Transverse colon (tissue), 4 donors: Measurements from ENCODE around the gene USP6NL.

Source experiments
- EP300 ChIP-seq: sonication (generic); formaldehyde crosslinking; IDR thresholded peaks from one replicate; pipeline ENCODE4 v1.6.1; 2017; ENCODE audit warnings: antibody characterized with exemption, low read depth
- POLR2A ChIP-seq: fragments of 450-650 bp; IDR thresholded peaks from one replicate; pipeline ENCODE4 v1.6.1; 2016; ENCODE audit warnings: antibody characterized with exemption, mild to moderate bottlenecking, moderate library complexity
- POLR2AphosphoS5 ChIP-seq, 3 donors: sonication (generic); formaldehyde crosslinking; IDR thresholded peaks; one replicate each; pipeline ENCODE4 v1.6.1; 2016; ENCODE audit warnings: antibody characterized with exemption in 3 of 3
- TF ChIP-seq, protein P1 (sequence below), 5 experiments: fragments of 200-600 bp in 3 of 5; fragments of 450-650 bp in 2 of 5; sonication (generic) in 3 of 5; IDR thresholded peaks; 1 replicate in 2 of 5; 2 replicates in 3 of 5; pipeline ENCODE4 v1.5.1; 2016 to 2017; ENCODE audit warnings: antibody characterized with exemption in 5 of 5, inconsistent platforms in 3 of 5, mild to moderate bottlenecking in 2 of 5, moderate library complexity in 1 of 5

DNA sequence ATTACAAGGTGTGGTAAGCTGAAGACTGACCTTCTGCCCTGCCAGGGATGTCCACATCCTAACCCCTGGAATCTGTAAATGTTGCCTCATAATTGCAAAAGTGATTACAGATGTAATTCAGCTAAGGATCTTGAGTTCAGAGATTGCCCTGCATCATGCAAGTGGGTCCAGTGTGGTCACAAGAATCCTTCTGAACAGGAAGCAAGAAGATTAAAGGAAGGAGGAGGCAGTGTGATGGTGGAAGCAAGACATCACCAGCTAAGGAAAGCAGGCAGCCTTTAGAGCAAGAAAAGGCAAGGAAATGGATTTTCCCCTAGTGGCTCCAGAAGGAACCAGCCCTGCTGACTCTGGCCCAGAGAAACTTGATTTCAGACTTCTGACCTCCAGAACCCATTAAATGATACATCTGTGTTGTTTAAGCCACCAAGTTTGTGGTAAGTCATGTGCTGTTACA lies 78.1 kb downstream of the USP6NL start:
- TF ChIP-seq, protein P1, sequence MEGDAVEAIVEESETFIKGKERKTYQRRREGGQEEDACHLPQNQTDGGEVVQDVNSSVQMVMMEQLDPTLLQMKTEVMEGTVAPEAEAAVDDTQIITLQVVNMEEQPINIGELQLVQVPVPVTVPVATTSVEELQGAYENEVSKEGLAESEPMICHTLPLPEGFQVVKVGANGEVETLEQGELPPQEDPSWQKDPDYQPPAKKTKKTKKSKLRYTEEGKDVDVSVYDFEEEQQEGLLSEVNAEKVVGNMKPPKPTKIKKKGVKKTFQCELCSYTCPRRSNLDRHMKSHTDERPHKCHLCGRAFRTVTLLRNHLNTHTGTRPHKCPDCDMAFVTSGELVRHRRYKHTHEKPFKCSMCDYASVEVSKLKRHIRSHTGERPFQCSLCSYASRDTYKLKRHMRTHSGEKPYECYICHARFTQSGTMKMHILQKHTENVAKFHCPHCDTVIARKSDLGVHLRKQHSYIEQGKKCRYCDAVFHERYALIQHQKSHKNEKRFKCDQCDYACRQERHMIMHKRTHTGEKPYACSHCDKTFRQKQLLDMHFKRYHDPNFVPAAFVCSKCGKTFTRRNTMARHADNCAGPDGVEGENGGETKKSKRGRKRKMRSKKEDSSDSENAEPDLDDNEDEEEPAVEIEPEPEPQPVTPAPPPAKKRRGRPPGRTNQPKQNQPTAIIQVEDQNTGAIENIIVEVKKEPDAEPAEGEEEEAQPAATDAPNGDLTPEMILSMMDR (IDR thresholded peaks at IDR 0.05): peak in 3 of 5 experiments; percentile 16 to 22 (median 20)
- TF ChIP-seq POLR2A: no peak
- TF ChIP-seq POLR2AphosphoS5 (IDR thresholded peaks at IDR 0.05): no peak
- TF ChIP-seq EP300: no peak
